T-cell (primary cell): Measurements from ENCODE around the gene IL1RL1. TPM values are rescaled to one million over a fixed set of nuclear protein-coding genes. Genes with fewer than 3 reads are reported as not detected.

Source experiments
- total RNA-seq, 35 experiments: library from RNA in 6 of 35; stranded (reverse) in 6 of 35; fragments of 120-200 nt in 1 of 35; gene quantifications; one replicate each; pipeline versions ENCODE4 v1.2.1 to v1.2.4 and lab custom pipeline; 2013 to 2026

IL1RL1 gene
- total RNA-seq, 5 donors from 2014 or later (not counting 1 experiment from before 2014, with no cell fraction given) = 0.15 to 1.4 (median 0.35) TPM

Other genes starting within 250 kb of the IL1RL1 start
- 1 to 10 TPM in 4 of 5 donors, under 1 TPM in 1; 0.43 to 4.5 (median 1.7) TPM for gene IL1R1, start 168.8 kb upstream of the IL1RL1 start, total RNA-seq
- gene IL1RL2, start 124.5 kb upstream of the IL1RL1 start, total RNA-seq = not detected
- gene IL18R1, start 44.2 kb downstream of the IL1RL1 start, total RNA-seq = 10 to 100 TPM in 3 of 5 donors, 1 to 10 TPM in 2; 4.8 to 12.5 (median 10.1) TPM
- gene IL18RAP, start 111.6 kb downstream of the IL1RL1 start, total RNA-seq = 1 to 10 TPM; 2.5 to 9.9 (median 6.4) TPM
- gene SLC9A4, start 161.7 kb downstream of the IL1RL1 start, total RNA-seq = under 1 TPM in 2 of 5 donors, not detected in 3; 0.09 to 0.13 TPM